ENCODE data around the gene AUH. TPM values are rescaled to one million over a fixed set of nuclear protein-coding genes. Genes with fewer than 3 reads are reported as not detected.

AUH gene
- total RNA-seq, 1 donor from 2014 or later: 28.8 TPM

GRCh38 chr9:91177661-91178280 lies 183.9 kb downstream of the AUH start:
- intact Hi-C loops (cut with micrococcal nuclease): loop anchor here (1.0 kb wide), 2 partner anchors 15 to 26 kb away; no protein-coding TSS in a partner anchor

- intact Hi-C loops (cut with micrococcal nuclease): loop anchor here (1.0 kb wide), 1 partner anchor 26 kb away; no protein-coding TSS in a partner anchor
Observed at GRCh38 chr9:91177081-91177480, 184.6 kb downstream of the AUH start.

GRCh38 chr9:91176426-91176825 lies 185.3 kb downstream of the AUH start:
- intact Hi-C loops (cut with micrococcal nuclease): no loop called here

- intact Hi-C loops (cut with micrococcal nuclease): loop anchor here (1.0 kb wide), 1 partner anchor 10 kb away; no protein-coding TSS in a partner anchor
Observed at GRCh38 chr9:91174772-91175171, 186.9 kb downstream of the AUH start.

GRCh38 chr9:91172329-91172728 lies 189.4 kb downstream of the AUH start:
- intact Hi-C loops (cut with micrococcal nuclease): no loop called here

GRCh38 chr9:91170951-91171350 lies 190.8 kb downstream of the AUH start:
- intact Hi-C loops (cut with micrococcal nuclease): no loop called here

GRCh38 chr9:91166796-91167366 lies 194.8 kb downstream of the AUH start:
- intact Hi-C loops (cut with micrococcal nuclease): no loop called here

- intact Hi-C loops (cut with micrococcal nuclease): loop anchor here (1.0 kb wide), 9 partner anchors 9 to 128 kb away; no protein-coding TSS in a partner anchor
Observed at GRCh38 chr9:91164724-91165520, 196.8 kb downstream of the AUH start.

Other genes with a start within 250 kb of the AUH start
- 46.3 and 50.5 TPM in 2 replicates for gene NFIL3, start 61.9 kb upstream of the AUH start, total RNA-seq

Measured in T-helper 1 cell treated with Interleukin-12 subunit alpha and Interleukin-12 subunit beta and Interleukin-4 antibody, amounts not matched to agents 30 ng/mL and 1 ng/mL, for 36 hours (primary cell).